Fibroblast of pulmonary artery (primary cell): Measurements from ENCODE around the gene NKD2.
"Not testable (repeated sequence)": the region's sequence is repeated elsewhere in the genome, so short reads cannot be mapped to it uniquely, and the experiment has no call there.

Experiments
- DNase-seq: peaks from one replicate; pipeline ENCODE4 v3.0.0-alpha.2; 2010; ENCODE audit warnings: low read depth
- H3K4me3 ChIP-seq: replicated peaks from 2 replicates; pipeline ENCODE4 v1.5.1; 2011; ENCODE audit warnings: low read depth, mild to moderate bottlenecking, control low read depth, low read length, moderate library complexity
- CTCF ChIP-seq: IDR thresholded peaks from 2 replicates; pipeline ENCODE4 v1.5.1; 2011; ENCODE audit warnings: mild to moderate bottlenecking, control low read depth, low read length, inconsistent platforms; ENCODE audit errors: missing control alignments

NKD2 gene

GRCh38 chr5:1058988-1059883 lies 50.6 kb downstream of the NKD2 start:
- DNase-seq = no peak
- no peak for TF ChIP-seq CTCF
- no peak overlapping the region for H3K4me3 ChIP-seq

DNA sequence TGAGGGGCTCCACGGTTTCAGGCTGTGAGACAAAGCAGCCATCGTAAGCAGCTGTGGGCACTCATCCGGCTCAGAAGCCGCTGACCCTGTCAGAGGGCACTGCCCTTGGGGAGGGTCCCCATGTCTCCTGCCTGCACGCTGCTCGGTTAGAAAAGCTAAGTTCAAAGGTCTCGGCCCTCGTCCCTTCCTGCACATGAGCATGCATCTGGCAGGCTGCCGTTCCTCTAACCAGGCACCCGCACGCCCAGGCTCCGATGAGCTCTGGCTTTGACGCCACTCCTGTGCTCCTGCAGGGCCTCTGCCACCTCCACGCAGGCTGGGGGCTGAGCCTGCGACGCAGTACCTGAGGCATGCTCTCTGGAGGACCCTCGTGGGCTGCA lies 51.3 kb downstream of the NKD2 start:
- DNase-seq = no peak
- H3K4me3 ChIP-seq = no peak overlapping the region
- TF ChIP-seq CTCF = no peak

GRCh38 chr5:1060535-1060981 lies 52.0 kb downstream of the NKD2 start:
- H3K4me3 ChIP-seq = no peak overlapping the region
- no peak for TF ChIP-seq CTCF
- no peak for DNase-seq

- H3K4me3 ChIP-seq, DNase-seq: not testable (repeated sequence)
These were observed 52.7 kb downstream of the NKD2 start for GRCh38 chr5:1061292-1061691.

DNA sequence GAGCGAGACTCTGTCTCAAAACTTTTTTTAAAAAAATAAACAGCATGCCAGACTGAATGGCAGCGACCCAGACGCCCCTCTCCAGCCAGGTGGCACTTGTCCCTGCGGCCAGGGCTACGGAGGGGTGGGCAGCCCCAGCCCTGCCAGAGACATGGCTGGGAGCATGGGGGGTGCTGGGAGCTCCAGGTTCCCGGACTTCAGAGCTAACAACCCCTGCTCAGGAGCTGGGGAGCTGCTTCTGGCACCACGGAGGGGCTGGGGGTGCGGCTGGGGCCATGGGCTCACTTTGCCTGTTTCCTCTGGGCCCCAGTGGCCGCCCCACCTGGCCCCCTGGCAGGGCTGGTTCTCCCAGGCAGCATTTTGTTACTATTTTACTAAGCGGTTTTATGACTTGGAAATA lies 53.3 kb downstream of the NKD2 start:
- no peak for TF ChIP-seq CTCF
- DNase-seq = no peak
- no peak overlapping the region for H3K4me3 ChIP-seq

- TF ChIP-seq CTCF = no peak
- H3K4me3 ChIP-seq = no peak overlapping the region
- no peak for DNase-seq
These were observed 54.4 kb downstream of the NKD2 start for GRCh38 chr5:1062761-1063568.

GRCh38 chr5:1063661-1064382 lies 55.2 kb downstream of the NKD2 start:
- no peak for TF ChIP-seq CTCF
- H3K4me3 ChIP-seq = no peak overlapping the region
- no peak for DNase-seq
